HepG2 (cell line): ENCODE measurements around the gene PIMREG. TPM values are rescaled to one million over a fixed set of nuclear protein-coding genes. Genes with fewer than 3 reads are reported as not detected.

Source experiments
- ATAC-seq: fragments of 200-7000 bp; cut with Tn5 transposase; 3 replicates; pipeline ENCODE4 v1.9.1; 2020; ENCODE audit warnings: mild to moderate bottlenecking, moderate library complexity
- BruUV-seq: library from RNA; stranded (reverse); fragments of 400-500 nt; replicated peaks from 2 replicates; lab custom pipeline; 2021; lab: Mats Ljungman, UMichigan
- CTCF ChIA-PET: fragments of 300-600 bp; formaldehyde crosslinking; extraction: SDS; loops from one replicate; lab custom pipeline; 2021; ENCODE audit warnings: low total read pairs, inconsistent platforms, low intra/inter-chr PET ratio; lab: Yijun Ruan, JAX
- POLR2A ChIA-PET: fragments of 350-600 bp; sonication (Branson Sonifier 250); formaldehyde crosslinking; loops from one replicate; lab custom pipeline; 2020; ENCODE audit warnings: antibody characterized with exemption, inconsistent platforms; lab: Yijun Ruan, JAX
- DNase-seq: peaks from one replicate; pipeline ENCODE4 v3.0.0-alpha.2; 2015; ENCODE audit warnings: low spot score
- FAIRE-seq: peaks from 3 replicates; lab custom pipeline; 2011; peaks lifted over from hg19 to GRCh38; lab: Jason Lieb, UNC
- H2AFZ ChIP-seq: one replicate; pipeline ENCODE4 v1.6.1; 2011; ENCODE audit warnings: low read length, inconsistent platforms
- H3K27ac ChIP-seq: fragments of 300-600 bp; 3 replicates; pipeline ENCODE4 v1.8.0; 2011; ENCODE audit warnings: mixed run types, mild to moderate bottlenecking, mixed read lengths, low read length, inconsistent platforms; ENCODE audit not compliant: insufficient read depth; ENCODE audit errors: extremely low read length
- H3K27me3 ChIP-seq, 2 experiments: fragments of 200-600 bp in 1 of 2; 2 replicates in 1 of 2; 3 replicates in 1 of 2; pipeline versions ENCODE4 v1.6.0 to v1.8.0; 2011; ENCODE audit warnings: low read length in 2 of 2, mild to moderate bottlenecking in 2 of 2, moderate library complexity in 2 of 2, inconsistent platforms in 1 of 2; ENCODE audit not compliant: insufficient read depth in 2 of 2, control insufficient read depth in 1 of 2
- H3K36me3 ChIP-seq, 2 experiments: fragments of 200-600 bp in 1 of 2; replicated peaks in 1 of 2; 2 replicates in 1 of 2; 3 replicates in 1 of 2; pipeline versions ENCODE4 v1.5.1 to v1.8.0; 2011; ENCODE audit warnings: low read length in 2 of 2, inconsistent platforms in 1 of 2; ENCODE audit not compliant: insufficient read depth in 2 of 2, control insufficient read depth in 1 of 2
- H3K4me1 ChIP-seq: 2 replicates; pipeline ENCODE4 v1.5.1; 2012; ENCODE audit warnings: low read length, inconsistent platforms; ENCODE audit not compliant: insufficient read depth
- H3K4me2 ChIP-seq: 2 replicates; pipeline ENCODE4 v1.6.0; 2011; ENCODE audit warnings: low read depth, low read length, inconsistent platforms
- H3K4me3 ChIP-seq, 3 experiments: fragments of 200-600 bp in 1 of 3; sonication (generic), shearing (Covaris generic) in 1 of 3; replicated peaks in 1 of 3; 2 replicates each; pipeline ENCODE4 v1.5.1; 2011 to 2016; ENCODE audit warnings: low read length in 3 of 3, inconsistent platforms in 2 of 3, low read depth in 2 of 3, mild to moderate bottlenecking in 2 of 3, control low read depth in 1 of 3, mixed read lengths in 1 of 3; ENCODE audit not compliant: insufficient read depth in 1 of 3
- H3K79me2 ChIP-seq: one replicate; pipeline ENCODE4 v1.6.1; 2011; ENCODE audit warnings: low read length, inconsistent platforms; ENCODE audit not compliant: insufficient read depth
- H3K9ac ChIP-seq: 2 replicates; pipeline ENCODE4 v1.6.0; 2011; ENCODE audit warnings: mild to moderate bottlenecking, low read depth, low read length, inconsistent platforms; ENCODE audit not compliant: insufficient read depth
- H3K9me3 ChIP-seq: 2 replicates; pipeline ENCODE4 v1.5.1; 2012; ENCODE audit warnings: mild to moderate bottlenecking, low read length
- H4K20me1 ChIP-seq: 2 replicates; pipeline ENCODE4 v1.6.0; 2011; ENCODE audit warnings: inconsistent platforms, mild to moderate bottlenecking, low read length, moderate library complexity; ENCODE audit not compliant: insufficient read depth
- DBP ChIP-seq: sonication (generic); formaldehyde crosslinking; IDR thresholded peaks from 2 replicates; pipeline ENCODE4 v1.4.0; 2020; ENCODE audit warnings: missing genetic modification reagents; ENCODE audit errors: not compliant biosample characterization
- ELF1 ChIP-seq: sonication (generic); formaldehyde crosslinking; IDR thresholded peaks from 2 replicates; pipeline ENCODE4 v1.4.0; 2020; ENCODE audit warnings: missing genetic modification reagents
- GPN1 ChIP-seq: sonication (generic); formaldehyde crosslinking; IDR thresholded peaks from 2 replicates; pipeline ENCODE4 v1.5.1; 2020; ENCODE audit warnings: missing genetic modification reagents, borderline replicate concordance
- RFX5 ChIP-seq: IDR thresholded peaks from 2 replicates; pipeline ENCODE4 v1.6.1; 2011; ENCODE audit warnings: low read depth, low read length, improper control_type of control experiment
- SIX4 ChIP-seq: sonication (generic); formaldehyde crosslinking; IDR thresholded peaks from 2 replicates; pipeline ENCODE4 v1.4.0; 2020; ENCODE audit warnings: missing genetic modification reagents
- SNAPC4 ChIP-seq: sonication (generic); formaldehyde crosslinking; IDR thresholded peaks from 2 replicates; pipeline ENCODE4 v1.4.0; 2020; ENCODE audit warnings: mild to moderate bottlenecking, missing genetic modification reagents
- SRY ChIP-seq: sonication (generic); formaldehyde crosslinking; IDR thresholded peaks from 2 replicates; pipeline ENCODE4 v1.8.0; 2022; ENCODE audit warnings: mild to moderate bottlenecking, missing genetic modification reagents
- SUZ12 ChIP-seq: fragments of 150-350 bp; IDR thresholded peaks from 2 replicates; pipeline ENCODE4 v1.6.1; 2014; ENCODE audit warnings: low read depth, low read length
- XRCC5 ChIP-seq: fragments of 200-400 bp; formaldehyde crosslinking; optimal IDR thresholded peaks from 2 replicates; pipeline ENCODE3; 2017; ENCODE audit warnings: mild to moderate bottlenecking, low read length
- ZNF3 ChIP-seq: IDR thresholded peaks from 2 replicates; pipeline ENCODE4 v1.7.0; 2017; ENCODE audit warnings: inconsistent platforms
- ZNF367 ChIP-seq: sonication (generic); formaldehyde crosslinking; IDR thresholded peaks from 2 replicates; pipeline ENCODE4 v1.4.0; 2020; ENCODE audit warnings: missing genetic modification reagents, borderline replicate concordance
- ZNF512B ChIP-seq: sonication (generic); formaldehyde crosslinking; IDR thresholded peaks from 2 replicates; pipeline ENCODE4 v1.5.1; 2020; ENCODE audit warnings: missing genetic modification reagents, mild to moderate bottlenecking, borderline replicate concordance
- ZNF678 ChIP-seq: sonication (generic); formaldehyde crosslinking; IDR thresholded peaks from 2 replicates; pipeline ENCODE4 v1.4.0; 2020; ENCODE audit warnings: mild to moderate bottlenecking, missing genetic modification reagents
- WGBS: methylation state at CpG from one replicate; pipeline ENCODE4 v1.1.6; 2017; ENCODE audit warnings: low lambda C conversion rate; 5-methylcytosine and 5-hydroxymethylcytosine counted together
- in situ Hi-C: cut with HindIII; loops from 2 replicates; pipeline ENCODE4 v1.10.0; 2017; ENCODE audit warnings: low pct_unique_long_range_greater_than_20kb; ENCODE audit not compliant: extremely low pct_ligation_motif_present
- intact Hi-C: fragments of 100-400 bp; cut with micrococcal nuclease; formaldehyde crosslinking; loops from one replicate; pipeline ENCODE4 v1.10.0; 2022; ENCODE audit not compliant: unreplicated experiment
- polyA plus RNA-seq, 8 experiments: library from polyadenylated mRNA; depleted of rRNA in 3 of 8; stranded (reverse) in 7 of 8; unstranded in 1 of 8; fragments of >200 nt; fragmentation: Illumina TruSeq in 4 of 8; extraction: Trizol in 4 of 8; gene quantifications; 2 replicates each; pipeline versions ENCODE4 v1.2.1 to v1.2.3, GENCODE V29; 2011 to 2016; ENCODE audit warnings: low read depth in 4 of 8, missing spikeins in 1 of 8, mixed read lengths in 1 of 8; ENCODE audit not compliant: insufficient read depth in 1 of 8
- total RNA-seq, 5 experiments: library from RNA; depleted of rRNA; stranded (reverse); fragments of >200 nt; fragmentation: Illumina TruSeq; extraction: Trizol; gene quantifications; 2 replicates each; pipeline ENCODE4 v1.2.3, GENCODE V29; 2016; ENCODE audit warnings: low read depth in 1 of 5

PIMREG gene
- total and polyA plus RNA-seq, 2 of the 13 experiments (the other 11 are each of a cell fraction or from before 2014, with no cell fraction given): 15.6 to 30.3 TPM

- WGBS: 53% methylated on average over 15 of the region's 16 CpGs
- in situ Hi-C loops: no loop called here
Observed at GRCh38 chr17:6435051-6435450, 9.2 kb upstream of the PIMREG start, which contains the start of gene AIPL1. AIPL1 (minus strand) TSS chr17:6435121; CDS start chr17:6435104, 17 bp downstream.

More at GRCh38 chr17:6435051-6435450, 9.2 kb upstream of the PIMREG start, which contains the start of gene AIPL1:
- Histone ChIP-seq H3K4me1 (peaks cover 16% of the 10 kb centered on the region), H3K27me3 (peaks cover 2 to 7% of the 10 kb centered on the region in 2 experiments; a peak in 2 of 5 replicates), H3K79me2 (no peaks in the 10 kb centered on the region), H3K4me2 (no peak within 1 kb of the TSS), H3K27ac (no peak within 1 kb of the TSS), H4K20me1 (no peaks in the 10 kb centered on the region), H3K9ac (no peak within 1 kb of the TSS), H2AFZ (no peak within 1 kb of the TSS), H3K36me3 (no peaks in the 10 kb centered on the region), H3K9me3 (peaks cover 13% of the 10 kb centered on the region), H3K4me3 (no peak within 1 kb of the TSS)
- no peak for FAIRE-seq
- no peak for TF ChIP-seq SUZ12
- TF ChIP-seq SRY (CRISPR knock-in tag): no peak
- no peak for TF ChIP-seq ZNF678
- TF ChIP-seq ELF1 (CRISPR knock-in tag): no peak
- no peak for TF ChIP-seq DBP
- no peak for TF ChIP-seq XRCC5
- no peak for TF ChIP-seq ZNF512B
- TF ChIP-seq SNAPC4 (CRISPR knock-in tag): no peak
- no peak for TF ChIP-seq GPN1 (CRISPR knock-in tag)
- no peak for TF ChIP-seq ZNF367 (CRISPR knock-in tag)
- TF ChIP-seq RFX5: no peak
- TF ChIP-seq ZNF3 (CRISPR knock-in tag): no peak
- TF ChIP-seq SIX4 (CRISPR knock-in tag): no peak
- no TSS peak for BruUV-seq
- intact Hi-C loops: loop anchor here (5.0 kb wide), 1 partner anchor 848 kb away; no protein-coding TSS in a partner anchor
- CTCF ChIA-PET: interaction anchor here (1.1 kb wide), 1 partner anchor 848 kb away, joined by 5 read pairs; no protein-coding TSS in a partner anchor
- POLR2A ChIA-PET: no interaction called here
- no peak for ATAC-seq
- no peak for DNase-seq
